Colon (tissue), 2 donors: ENCODE results near the gene PACS1.
"Not testable (repeated sequence)": the region's sequence is repeated elsewhere in the genome, so short reads cannot be mapped to it uniquely, and the experiment has no call there.

ENCODE experiments used
- FAIRE-seq: peaks from 2 replicates; lab custom pipeline; 2012; peaks lifted over from hg19 to GRCh38; lab: Jason Lieb, UNC
- donor health status: control.
- donor health status: control.

The PACS1 gene

DNA sequence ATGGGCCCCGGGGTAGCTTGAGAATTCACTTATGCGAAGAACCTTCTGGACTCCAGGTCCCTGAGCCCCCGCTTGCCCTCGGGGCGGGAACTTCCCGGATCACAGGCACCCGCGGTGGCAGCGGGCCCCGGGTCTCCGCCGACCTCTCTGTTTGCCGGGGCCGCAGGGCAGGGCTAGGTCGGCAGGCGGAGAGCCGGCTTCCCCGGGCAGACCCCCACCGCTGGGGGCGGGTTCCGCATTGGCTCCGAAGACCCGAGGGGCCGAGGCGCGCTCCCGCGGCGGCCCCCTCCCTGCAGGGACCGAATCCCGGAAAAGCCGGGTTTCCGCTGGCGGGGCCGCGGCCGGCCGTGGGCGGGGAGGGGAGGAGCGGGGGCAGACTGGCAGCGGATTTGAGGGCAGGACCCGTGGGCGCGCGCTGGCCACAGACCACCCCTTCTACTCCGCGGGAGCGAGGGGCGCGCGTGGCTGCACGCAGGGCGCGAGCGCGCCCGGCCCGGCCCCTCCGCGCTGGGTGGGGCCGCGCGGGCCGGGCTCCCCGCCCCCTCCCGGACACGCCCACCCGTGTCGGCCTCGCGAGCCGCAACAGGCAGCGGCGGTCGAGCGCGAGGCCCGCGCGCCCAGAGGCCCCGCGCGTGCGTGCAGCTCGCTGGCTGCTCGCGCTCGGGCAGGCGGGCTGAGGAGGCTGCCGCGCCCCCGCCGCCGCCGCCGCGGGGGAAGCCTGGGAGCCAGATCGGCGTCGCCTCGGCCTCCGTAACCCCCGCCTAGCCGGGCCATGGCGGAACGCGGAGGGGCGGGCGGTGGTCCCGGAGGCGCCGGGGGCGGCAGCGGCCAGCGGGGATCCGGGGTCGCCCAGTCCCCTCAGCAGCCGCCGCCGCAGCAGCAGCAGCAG lies at the start of gene PACS1:
Gene PACS1 (plus strand): TSS at position 558 of the 889 bp plus-strand sequence. CDS start 215 bp downstream, at position 773.
- no peak for FAIRE-seq

DNA sequence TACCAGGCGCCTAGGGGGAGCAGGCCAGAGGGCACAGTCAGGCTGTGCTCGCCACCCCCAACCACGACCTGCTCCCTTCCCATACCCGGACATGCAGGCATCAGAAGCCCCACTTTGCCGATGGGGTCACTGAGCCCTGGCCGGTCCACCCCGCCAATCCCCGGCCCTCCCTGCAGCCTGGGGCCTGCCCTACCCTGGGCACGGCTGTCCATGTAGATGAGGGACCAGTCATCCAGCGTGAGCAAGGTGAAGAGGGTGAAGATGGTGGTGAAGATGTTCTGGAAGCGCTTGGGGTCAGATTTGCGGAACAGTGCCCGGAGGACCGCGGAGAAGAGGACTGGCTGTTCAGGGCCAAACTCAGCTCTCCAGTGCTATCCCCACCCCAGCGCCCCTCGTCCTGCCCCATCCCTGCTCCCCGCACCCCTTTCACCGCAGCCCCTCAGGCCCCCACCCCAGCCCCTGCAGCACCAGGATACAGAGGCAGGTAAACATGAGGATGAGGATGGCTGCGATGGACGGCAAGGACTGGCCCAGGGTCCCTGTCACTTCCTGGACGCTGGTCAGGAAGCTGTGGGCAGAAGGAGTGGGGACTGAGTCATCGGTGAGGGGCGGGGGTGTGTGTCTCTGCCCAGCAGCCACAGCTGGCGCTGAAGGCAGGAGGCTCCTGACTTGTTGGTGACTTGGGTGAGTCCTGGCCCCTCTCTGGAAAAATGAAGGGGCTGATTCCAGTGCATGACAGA lies 49.3 kb upstream of the PACS1 start:
- FAIRE-seq, result no peak

DNA sequence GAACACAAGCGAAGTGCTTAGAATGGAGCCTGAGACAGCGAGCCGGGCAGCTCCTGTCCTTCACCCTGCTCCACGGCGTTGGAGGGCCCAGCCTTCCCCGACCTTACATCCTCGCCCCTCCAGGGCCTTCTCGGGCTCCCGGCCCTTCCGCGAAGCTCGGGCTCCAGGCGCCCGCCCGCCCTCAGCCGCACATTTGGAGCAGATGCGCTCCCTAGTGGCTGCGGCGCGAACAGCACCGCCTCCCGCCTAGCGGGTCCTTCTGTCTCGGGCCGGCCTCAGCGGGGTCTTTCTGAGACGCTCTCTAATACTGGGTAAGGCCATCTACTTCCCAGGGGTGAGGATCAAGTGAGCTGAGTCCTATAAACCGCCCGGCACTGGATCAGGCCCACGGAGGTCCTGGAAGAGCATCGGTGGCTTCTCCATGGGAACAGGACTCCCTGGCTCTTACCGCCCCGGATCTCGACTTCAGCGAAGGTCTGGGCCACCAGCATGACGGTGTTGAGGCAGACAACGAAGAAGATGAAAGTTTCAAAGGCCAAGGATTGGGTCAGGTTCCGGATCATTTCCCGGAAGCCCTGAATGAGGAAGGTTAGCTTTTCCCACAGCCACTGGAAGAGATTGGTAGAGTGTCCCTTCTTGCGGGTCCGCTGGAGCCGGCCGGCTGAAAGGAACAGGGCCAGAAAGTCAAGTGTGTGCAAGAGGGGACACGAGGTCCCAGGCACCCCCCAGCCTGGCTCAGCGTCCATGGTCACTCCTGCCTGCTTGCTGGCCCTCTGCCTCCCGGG lies 47.5 kb upstream of the PACS1 start:
- no peak for FAIRE-seq

DNA sequence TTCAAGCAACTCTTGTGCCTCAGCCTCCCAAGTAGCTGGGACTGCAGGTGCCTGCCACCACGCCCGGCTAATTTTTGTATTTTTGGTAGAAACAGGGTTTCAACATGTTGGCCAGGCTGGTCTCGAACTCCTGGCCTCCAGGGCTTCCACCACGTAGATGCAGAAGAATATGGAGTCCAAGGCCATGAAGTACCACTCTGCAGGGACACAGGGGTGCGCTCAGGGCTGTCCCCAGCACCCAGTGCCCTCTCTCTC lies 47.0 kb upstream of the PACS1 start:
- FAIRE-seq, result not testable (repeated sequence)

DNA sequence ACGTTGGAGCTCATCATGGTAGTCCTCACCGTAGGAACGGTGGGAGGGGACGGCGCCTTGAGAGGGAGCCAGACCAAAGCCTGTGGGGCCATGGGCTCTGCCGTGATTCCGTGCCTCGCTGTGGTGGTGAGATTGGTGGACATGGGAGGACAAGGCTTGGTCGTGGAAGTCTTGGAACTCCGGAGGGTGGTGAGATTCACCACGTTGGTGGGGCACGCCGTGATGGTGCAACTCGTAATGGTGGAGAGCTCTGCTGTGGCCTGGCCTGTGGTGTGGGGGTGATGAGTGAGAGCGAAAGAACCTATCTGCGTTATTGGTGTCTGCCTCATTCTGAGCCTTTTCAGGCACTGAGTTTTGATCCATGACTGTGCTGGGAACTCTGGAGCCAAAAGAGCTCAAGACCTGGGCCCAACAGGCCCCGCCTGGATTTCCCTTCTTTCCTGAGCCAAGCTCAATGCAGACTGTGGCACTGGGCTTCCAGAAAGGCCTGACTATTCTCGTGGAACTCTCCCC lies 44.0 kb upstream of the PACS1 start, which contains the start of gene CATSPER1:
Gene CATSPER1 (minus strand): TSS at position 463 of the 513 bp plus-strand sequence. CDS start 100 bp downstream, at position 363.
- FAIRE-seq, result no peak

DNA sequence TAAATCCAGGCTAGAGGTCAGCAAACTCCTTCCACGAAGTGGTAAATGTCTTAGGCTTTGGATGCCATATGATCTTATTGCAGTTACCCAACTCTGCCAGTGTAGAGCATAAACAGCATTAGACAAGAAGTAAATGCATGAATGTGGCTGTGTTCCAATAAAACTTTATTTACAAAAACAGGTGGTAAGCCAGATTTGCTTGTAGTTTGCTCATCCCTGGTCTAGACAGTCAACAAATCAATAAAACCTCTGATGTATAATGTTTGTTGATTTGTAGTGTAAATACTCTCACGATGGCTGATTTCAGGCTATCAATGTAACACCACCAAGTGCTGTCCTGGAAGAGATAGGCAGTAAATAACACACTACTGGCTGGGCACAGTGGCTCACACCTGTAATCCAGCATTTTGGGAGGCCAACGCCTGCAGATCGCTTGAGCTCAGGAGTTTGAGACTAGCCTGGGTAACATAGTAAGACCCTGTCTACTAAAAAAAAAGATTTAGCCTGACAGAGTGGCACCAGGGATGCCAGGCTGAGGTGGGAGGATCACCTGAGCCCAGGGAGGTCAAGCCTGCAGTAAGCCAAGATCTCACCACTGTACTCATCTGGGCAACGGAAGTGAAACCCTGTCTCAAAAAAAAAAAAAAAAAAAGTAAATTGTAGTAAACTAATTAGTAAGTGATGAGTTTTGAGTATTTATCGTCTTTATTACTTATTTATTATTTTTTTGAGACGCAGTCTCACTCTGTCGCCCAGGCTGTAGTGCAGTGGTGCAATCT lies 36.9 kb upstream of the PACS1 start:
- FAIRE-seq, result no peak

DNA sequence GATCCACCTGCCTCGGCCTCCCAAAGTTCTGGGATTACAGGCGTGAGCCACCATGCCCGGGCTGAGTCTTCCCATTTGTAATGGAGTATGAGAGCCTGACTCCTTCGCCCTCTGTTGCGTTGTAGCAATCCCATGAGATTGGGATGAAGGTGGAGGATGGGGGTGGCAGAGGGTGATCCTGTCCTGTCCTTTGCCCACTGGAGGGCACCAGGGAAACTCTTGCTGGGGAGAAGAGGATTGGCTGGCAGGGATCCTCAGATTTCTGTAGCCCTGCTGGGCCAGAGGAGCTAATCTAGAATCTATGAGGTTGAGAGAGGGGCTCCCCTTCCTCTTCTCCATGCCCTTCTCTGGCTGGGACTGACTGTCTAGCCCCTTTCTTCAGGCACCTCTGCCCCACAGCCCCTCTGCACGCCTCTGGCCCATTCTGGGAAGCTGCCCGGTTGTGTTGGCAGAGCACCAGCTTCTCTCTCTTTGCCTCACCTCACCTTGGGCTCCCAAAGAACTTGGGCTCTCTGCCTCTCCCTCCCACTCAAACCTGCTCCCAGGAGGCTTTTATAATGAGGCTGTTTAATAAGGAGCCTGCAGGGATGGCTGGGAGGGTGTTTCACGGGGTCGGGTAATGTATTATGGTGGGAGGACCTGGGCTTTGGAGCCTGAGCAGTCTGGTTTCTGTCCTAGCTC lies 34.3 kb upstream of the PACS1 start:
- no peak for FAIRE-seq

DNA sequence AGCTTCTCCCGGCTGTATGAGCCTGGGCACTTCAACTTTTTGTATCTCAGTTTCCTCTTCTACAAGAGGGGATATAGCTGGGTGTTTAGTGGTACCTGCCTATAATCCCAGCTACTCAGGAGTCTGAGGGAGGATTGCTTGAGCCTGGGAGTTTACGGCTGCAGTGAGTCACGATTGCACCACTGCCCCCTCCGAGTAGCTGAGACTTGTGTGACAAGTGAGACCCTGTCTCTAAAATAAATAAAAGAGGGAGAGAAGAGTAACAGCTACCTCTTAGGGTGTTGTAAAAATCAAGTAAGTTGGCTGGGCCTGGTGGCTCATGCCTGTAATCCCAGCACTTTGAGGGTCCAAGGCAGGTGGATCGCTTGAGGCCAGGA lies 33.8 kb upstream of the PACS1 start:
- FAIRE-seq, result no peak

DNA sequence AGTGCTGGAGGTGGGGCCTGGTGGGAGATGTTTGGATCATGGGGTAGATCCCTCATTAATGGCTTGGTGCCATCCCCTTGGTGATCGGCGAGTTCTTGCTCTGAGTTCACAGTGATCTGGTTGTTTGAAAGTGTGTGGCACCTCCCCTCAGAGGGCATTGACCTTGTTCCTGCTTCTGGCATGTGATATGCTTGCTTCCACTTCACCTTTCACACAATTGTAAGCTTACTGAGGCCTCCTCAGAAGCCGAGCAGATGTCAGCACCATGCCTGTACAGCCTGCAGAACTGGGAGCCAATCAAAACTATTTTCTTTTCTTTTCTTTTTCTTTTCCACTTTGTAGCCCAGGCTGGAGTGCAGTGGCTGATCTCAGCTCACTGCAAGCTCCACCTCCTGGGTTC lies 32.7 kb upstream of the PACS1 start:
- FAIRE-seq, result no peak

DNA sequence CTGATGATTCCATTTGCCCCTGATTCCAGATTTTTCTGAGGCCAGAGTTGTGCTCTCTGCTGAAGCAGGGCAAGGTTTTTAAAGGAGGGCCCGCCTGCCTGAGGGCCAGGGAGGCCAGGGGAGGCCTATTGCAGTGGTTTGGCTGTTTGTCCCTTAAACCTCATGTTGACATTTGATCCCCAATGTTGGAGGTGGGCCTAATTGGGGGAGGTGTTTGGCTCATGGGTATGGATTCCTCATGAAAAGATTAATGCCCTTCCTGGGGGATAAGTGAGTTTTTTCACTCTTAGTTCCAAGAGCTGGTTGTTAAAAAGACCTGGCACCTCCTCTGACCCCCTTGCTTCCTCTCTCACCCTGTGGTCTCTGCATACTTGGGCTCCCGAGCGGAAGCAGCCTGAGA lies 30.3 kb upstream of the PACS1 start:
- FAIRE-seq, result no peak

DNA sequence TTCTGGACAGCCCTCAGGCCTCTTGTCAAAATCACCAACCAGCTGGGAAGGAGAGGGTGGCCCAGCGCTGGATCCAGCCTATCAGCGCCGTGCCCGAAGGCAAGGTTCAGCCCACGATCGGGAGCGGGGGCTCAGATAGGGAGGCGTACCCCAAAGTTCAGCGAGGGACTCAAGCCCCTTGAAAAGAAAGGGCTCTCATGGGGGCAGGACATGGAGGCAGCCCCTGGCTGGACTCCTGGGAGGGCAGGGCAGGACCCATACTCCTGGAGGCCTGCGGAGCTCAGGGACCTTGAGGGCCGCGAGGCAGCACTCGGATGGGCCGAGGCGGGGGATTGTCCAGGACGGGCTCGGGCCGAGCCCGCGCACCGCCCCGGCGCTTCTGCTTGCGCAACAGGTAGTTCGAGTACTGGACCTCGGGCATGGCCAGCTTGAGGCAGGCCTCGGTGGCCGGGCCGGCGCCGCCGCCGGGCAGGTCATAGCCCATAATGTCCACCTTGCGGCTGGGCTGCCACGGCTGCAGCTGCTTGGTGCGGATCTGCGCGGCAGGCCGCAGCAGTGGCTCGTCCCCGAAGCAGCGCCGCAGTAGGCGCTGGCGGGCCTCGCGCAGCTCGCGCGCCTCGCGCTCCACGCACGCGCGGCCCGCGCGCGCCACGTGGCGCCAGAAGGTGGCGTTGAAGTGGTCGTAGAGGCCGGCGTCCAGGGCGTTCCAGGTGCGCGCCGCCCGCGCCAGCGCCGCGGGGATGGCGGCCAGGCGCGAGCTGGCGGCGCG lies 27.7 kb upstream of the PACS1 start:
- no peak for FAIRE-seq

DNA sequence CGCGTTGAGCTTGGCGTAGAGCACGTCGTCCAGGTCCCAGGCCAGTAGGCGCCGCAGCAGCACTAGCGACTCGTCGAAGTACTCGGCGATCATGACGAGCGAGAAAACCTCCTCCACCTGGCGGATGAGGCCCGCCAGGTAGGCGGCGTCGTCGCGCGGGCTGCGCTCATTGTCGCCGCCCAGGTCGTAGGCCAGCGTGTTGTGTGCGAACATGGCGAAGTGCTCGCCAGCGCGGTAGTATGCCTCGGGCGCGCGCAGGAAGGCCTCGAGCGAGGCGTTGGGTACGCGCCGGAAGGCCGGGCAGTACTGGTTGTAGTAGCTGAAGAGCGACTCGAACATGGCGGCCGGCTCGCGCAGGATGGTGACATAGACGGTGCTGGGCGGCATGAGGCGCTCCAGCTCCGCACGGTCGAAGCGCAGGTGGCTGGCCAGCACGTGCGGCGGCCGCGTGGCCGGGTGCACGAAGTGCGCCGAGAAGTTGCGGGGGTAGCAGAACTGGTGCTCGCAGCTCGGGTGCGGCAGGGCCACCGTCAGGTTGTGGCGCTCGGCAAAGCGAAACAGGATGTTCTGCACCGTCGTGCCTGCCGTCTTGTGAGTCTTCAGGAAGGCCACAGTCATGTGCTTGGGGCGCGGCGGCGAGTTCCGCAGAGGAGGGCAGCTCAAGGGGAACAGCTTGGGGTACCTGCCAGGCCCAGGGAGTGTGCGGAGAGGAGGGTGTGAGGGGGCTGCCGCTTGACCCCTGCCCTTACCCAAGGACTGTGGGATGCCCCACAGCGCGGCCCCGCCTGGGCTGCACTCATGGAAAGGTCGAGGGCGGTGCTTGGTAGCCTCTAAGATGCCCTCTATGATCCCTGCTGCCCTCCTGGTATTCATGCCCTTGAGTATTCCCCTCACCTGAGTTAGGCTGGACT lies 26.8 kb upstream of the PACS1 start:
- no peak for FAIRE-seq

DNA sequence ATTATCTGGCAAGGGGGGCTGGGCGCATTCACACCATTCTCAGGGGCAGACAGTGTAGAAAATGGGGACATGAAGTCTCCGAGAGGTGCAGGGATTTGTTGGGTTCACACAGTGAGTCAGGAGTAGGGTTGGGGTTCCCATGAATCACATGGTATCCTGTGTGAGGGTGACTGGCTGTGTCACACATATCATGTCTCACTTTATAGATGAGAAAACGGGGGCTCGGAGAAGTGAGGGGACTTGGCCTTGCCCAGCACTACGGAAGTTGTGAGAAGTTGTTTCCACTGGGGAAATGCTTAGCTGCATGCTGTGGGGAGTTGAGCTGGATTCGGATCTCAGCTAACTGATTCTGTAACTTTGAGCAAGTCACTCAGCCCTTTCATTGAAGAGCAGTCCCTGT lies 25.3 kb upstream of the PACS1 start:
- FAIRE-seq, result no peak

DNA sequence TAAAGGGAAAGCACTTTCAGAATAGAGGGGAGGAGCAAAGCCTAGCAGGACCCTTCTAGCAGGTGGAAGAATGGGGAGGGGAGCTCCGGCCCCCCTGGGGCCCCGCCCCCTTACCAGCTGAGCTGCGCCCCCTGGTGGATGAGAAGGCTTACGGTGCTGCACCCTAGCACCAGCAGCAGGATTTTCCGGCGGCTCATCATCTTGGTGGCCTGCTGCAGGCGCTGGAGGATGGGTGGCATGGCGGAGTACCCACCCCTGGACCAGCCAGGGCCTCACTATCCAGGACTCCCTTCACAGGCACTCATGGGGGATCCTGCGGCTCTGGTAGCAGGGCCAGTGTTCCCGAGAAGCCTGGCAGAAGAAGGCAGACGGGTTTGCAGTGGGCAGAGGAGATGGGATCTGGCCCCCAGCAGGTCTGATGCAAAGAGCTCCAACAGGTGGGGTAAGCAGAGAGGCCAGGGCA lies 24.9 kb upstream of the PACS1 start:
- FAIRE-seq, result no peak

DNA sequence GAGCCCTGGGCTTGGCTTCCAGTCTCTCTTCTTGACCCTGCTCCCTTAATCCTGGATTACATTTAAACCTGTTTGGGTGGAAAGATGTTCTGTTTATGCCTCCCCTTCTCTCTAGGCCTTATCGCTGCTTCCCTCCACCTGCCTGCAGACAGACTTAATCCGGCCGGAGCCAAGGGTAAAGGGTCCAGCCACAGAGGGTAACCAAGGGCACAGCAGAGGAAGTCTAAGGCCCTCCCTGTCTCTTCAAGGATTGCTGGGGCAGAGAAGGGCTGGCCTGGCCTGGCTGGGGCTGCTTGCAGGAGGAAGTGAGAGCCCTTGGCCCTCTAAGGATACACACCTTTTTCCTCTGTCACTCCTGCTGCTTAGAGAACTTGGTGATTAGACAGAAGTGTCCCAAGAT lies 23.2 kb upstream of the PACS1 start:
- no peak for FAIRE-seq

DNA sequence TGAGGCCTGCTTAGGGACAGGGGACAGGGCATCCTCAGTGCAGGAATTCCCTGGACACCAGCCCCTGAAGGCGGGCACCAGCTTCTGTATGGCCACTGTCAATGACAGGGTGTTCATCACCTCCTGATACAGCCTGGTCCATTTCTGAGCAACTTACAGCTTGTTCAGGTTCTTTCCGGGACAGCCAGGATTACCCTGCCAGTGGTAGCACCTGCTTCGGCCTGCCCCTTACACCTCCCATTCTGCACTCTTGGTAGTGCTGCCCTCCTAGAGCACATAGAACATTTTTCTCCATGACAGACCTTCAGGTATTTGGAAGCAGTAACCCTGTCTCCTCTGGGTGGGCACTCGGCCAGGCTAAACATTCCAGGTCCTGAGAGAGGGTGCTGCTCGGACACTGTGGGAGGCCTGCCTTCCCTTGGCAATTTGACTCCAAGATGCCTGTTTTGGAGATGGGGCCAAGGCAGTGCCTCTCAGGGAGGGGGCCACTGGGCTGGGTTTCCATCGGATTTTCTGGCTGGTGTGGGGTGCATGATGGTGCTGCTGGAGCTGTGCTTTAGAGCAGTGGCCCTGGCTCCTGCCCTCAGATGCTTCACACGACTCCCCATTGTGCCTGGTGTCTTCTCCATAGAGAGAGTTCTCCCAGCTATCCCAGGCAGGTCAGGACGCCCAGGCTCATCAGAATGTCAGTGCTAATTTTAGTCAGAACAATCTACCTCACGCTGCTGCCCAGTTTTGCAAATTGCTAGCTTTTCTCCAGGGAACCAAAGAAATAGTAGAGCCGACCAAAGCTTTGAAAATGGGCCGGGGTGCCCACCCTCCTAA lies 22.3 kb upstream of the PACS1 start:
- FAIRE-seq, result no peak

DNA sequence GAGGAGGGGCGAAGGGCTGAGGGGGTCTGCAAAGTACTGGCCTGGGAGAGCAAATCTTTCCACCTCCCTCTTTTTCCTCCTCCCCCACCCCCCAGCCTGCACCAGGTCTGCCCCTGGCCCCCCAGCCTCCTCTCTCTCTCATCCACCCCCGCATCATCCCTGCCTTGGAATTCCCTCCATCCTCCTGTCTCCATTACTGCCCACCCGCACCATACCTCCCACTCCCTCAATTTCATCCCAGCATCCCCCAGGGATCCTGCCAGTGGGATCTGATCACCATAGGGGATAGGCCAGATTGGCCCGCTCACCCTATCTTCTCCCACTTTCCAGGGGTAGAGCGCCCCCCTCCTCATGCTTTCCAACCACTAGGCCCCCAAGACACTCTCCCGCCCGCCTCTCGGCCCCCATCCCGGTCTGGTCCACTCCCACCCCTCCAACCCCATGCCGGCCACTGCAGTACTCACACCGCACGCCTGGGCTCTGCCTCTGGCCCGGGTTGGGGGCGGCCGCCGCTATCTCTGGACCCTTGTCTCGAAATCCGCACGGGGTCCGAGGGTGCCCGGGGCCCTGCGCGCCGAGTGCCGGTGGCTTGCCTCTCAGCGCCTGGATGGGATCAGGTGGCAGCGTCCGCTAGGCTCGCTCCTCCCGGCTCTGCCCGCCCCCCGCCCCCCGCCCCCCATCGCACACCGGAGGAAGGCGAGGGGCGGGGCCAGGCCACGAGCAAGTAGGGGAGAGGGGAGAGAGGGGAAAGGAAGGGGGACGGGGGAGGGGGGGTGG lies 21.3 kb upstream of the PACS1 start, which contains the start of gene GAL3ST3:
Gene GAL3ST3 (minus strand): TSS at position 615 of the 777 bp plus-strand sequence. CDS start 3,746 bp downstream, outside the sequence.
- FAIRE-seq, result no peak
